HUES6 (cell line): ENCODE results near the gene NCF4.

ENCODE experiments used
- H3K27ac ChIP-seq: 2 replicates; pipeline ENCODE4 v1.7.0; 2013; ENCODE audit warnings: low read depth, mild to moderate bottlenecking, low read length, inconsistent platforms
- H3K27me3 ChIP-seq: 2 replicates; pipeline ENCODE4 v1.6.1; 2013; ENCODE audit warnings: low read length; ENCODE audit not compliant: control insufficient read depth, insufficient read depth
- H3K36me3 ChIP-seq: 2 replicates; pipeline ENCODE4 v1.6.1; 2013; ENCODE audit warnings: low read length; ENCODE audit not compliant: control insufficient read depth, insufficient read depth
- H3K4me1 ChIP-seq: 2 replicates; pipeline ENCODE4 v1.6.1; 2013; ENCODE audit warnings: low read length; ENCODE audit not compliant: control insufficient read depth, insufficient read depth
- H3K4me3 ChIP-seq: 2 replicates; pipeline ENCODE4 v1.5.1; 2013; ENCODE audit warnings: low read depth, low read length
- H3K9ac ChIP-seq: one replicate; pipeline ENCODE4 v1.6.1; 2013; ENCODE audit warnings: mild to moderate bottlenecking, low read length
- H3K9me3 ChIP-seq: 2 replicates; pipeline ENCODE4 v1.6.1; 2013; ENCODE audit warnings: low read depth, low read length; ENCODE audit not compliant: control insufficient read depth, insufficient read depth

The NCF4 gene

GRCh38 chr22:36912694-36913426, 52.1 kb downstream of the NCF4 start:
- peak overlapping the region; percentile 20; the same call in 1 of the 2 replicates for H3K4me3 ChIP-seq
- peaks cover 41% of the 10 kb centered on the region for H3K27me3 ChIP-seq

DNA sequence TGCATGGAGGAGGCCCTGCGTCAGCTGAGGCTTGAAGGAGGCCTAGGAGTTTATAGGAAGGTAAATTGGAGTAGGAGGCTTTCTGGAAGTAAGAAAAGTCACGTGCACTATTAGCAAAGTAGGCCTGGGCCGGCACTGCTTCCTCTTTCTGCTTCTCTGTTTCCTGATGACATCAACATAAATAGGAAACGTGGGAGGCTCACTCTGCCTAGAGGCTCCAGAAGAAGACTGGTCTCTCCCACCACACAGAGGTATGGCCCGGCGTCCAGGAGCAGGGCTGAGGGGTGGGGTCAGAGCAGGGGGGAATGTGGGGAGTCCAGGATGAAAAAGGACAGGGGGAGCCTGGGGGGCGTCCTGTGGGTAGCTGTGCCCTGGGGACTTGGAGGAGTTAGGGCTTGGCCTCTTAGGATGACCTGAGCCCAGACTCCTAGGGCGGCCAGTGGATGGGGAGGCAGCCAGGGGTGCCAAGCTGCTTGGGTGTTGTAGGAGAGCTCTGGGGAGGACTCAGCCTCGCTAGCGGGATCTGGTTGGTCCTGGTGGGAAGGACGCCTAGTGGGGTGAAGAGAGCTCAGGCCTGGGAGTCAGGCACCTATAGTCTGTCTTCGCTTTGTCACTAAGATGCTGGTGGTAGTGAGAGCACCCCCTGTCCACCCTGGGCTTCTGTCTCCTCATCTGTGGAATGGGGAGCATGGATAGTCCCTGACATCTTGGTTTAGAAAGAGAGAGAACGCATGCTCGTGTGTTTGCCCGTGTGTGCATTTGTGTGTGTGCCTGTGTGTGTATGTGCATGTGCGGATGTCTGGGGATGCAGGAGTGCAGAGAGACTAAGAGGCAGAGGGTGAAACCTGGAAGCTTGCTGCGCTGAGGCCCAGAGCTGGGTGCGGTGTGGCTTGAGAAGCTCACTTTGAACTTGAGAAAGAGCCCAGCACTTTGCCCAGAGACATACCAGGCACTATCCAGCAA, 52.9 kb downstream of the NCF4 start, which contains the start of gene CSF2RB:
Gene CSF2RB (plus strand): TSS at position 202 of the 963 bp plus-strand sequence. CDS start 8,580 bp downstream, outside the sequence.
- Histone ChIP-seq H3K9me3 (no peaks in the 10 kb centered on the region), H3K27me3 (peaks cover 41% of the 10 kb centered on the region), H3K36me3 (no peaks in the 10 kb centered on the region), H3K4me1 (peaks cover 31% of the 10 kb centered on the region), H3K27ac (no peak within 1 kb of the TSS), H3K9ac (peak within 1 kb of the TSS; percentile 24), H3K4me3 (peak within 1 kb of the TSS; percentile 20)

More at GRCh38 chr22:36912694-36913426, 52.1 kb downstream of the NCF4 start:
- Histone ChIP-seq H3K4me1 (peaks cover 31% of the 10 kb centered on the region), H3K36me3 (no peaks in the 10 kb centered on the region), H3K27ac (no peak overlapping the region), H3K9me3 (no peaks in the 10 kb centered on the region), H3K9ac (no peak overlapping the region)

- Histone ChIP-seq H3K27ac (no peak overlapping the region), H3K9ac (no peak overlapping the region), H3K9me3 (no peaks in the 10 kb centered on the region), H3K27me3 (peaks cover 41% of the 10 kb centered on the region), H3K4me1 (peaks cover 31% of the 10 kb centered on the region), H3K4me3 (no peak overlapping the region), H3K36me3 (no peaks in the 10 kb centered on the region)
Measured at GRCh38 chr22:36914390-36914752, 53.6 kb downstream of the NCF4 start.

- H3K36me3 ChIP-seq: no peaks in the 10 kb centered on the region
- H3K9ac ChIP-seq: no peak overlapping the region
- H3K27me3 ChIP-seq: peaks cover 28% of the 10 kb centered on the region
- H3K4me1 ChIP-seq: peaks cover 29% of the 10 kb centered on the region
- H3K9me3 ChIP-seq: no peaks in the 10 kb centered on the region
- no peak overlapping the region for H3K4me3 ChIP-seq
- no peak overlapping the region for H3K27ac ChIP-seq
Measured at GRCh38 chr22:36916034-36916433, 55.2 kb downstream of the NCF4 start.

- H3K9ac ChIP-seq: no peak overlapping the region
- H3K4me3 ChIP-seq: no peak overlapping the region
- H3K9me3 ChIP-seq: no peaks in the 10 kb centered on the region
- no peak overlapping the region for H3K27ac ChIP-seq
- H3K4me1 ChIP-seq: peaks cover 14% of the 10 kb centered on the region; the same call in 1 of the 2 replicates
- H3K36me3 ChIP-seq: no peaks in the 10 kb centered on the region
- H3K27me3 ChIP-seq: peaks cover 5% of the 10 kb centered on the region
Measured at GRCh38 chr22:36918586-36919284, 57.9 kb downstream of the NCF4 start.

- H3K27me3 ChIP-seq: no peaks in the 10 kb centered on the region
- H3K4me3 ChIP-seq: no peak overlapping the region
- H3K36me3 ChIP-seq: no peaks in the 10 kb centered on the region
- no peak overlapping the region for H3K9ac ChIP-seq
- no peaks in the 10 kb centered on the region for H3K9me3 ChIP-seq
- no peak overlapping the region for H3K27ac ChIP-seq
- H3K4me1 ChIP-seq: peaks cover 10% of the 10 kb centered on the region; the same call in 1 of the 2 replicates
Measured at GRCh38 chr22:36921309-36922104, 60.7 kb downstream of the NCF4 start.

DNA sequence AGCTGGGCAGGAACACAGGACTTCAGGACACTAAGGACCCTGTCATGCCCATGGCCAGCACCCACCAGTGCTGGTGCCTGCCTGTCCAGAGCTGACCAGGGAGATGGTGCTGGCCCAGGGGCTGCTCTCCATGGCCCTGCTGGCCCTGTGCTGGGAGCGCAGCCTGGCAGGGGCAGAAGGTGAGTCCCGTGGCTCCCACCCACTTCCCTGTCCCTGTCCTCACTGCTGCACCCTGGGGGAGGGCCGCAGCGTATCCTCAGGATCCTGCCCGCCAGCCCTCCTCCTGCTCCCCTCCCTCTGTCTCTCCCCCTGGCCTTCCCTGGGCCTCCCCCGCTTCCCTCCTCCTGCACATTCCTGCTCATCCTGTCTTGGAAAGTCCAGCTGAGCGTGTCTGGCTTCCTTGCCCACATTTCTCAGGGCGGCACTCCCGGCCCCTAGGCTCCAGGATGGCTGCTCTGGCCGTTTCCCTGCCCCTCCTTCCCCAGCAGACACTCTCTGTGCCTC, 61.4 kb downstream of the NCF4 start:
- H3K9ac ChIP-seq: no peak overlapping the region
- no peaks in the 10 kb centered on the region for H3K36me3 ChIP-seq
- no peaks in the 10 kb centered on the region for H3K27me3 ChIP-seq
- no peak overlapping the region for H3K4me3 ChIP-seq
- H3K9me3 ChIP-seq: no peaks in the 10 kb centered on the region
- no peak overlapping the region for H3K27ac ChIP-seq
- peaks cover 10% of the 10 kb centered on the region; the same call in 1 of the 2 replicates for H3K4me1 ChIP-seq

GRCh38 chr22:36922711-36923110, 61.9 kb downstream of the NCF4 start:
- no peaks in the 10 kb centered on the region for H3K9me3 ChIP-seq
- H3K36me3 ChIP-seq: no peaks in the 10 kb centered on the region
- peaks cover 10% of the 10 kb centered on the region; the same call in 1 of the 2 replicates for H3K4me1 ChIP-seq

DNA sequence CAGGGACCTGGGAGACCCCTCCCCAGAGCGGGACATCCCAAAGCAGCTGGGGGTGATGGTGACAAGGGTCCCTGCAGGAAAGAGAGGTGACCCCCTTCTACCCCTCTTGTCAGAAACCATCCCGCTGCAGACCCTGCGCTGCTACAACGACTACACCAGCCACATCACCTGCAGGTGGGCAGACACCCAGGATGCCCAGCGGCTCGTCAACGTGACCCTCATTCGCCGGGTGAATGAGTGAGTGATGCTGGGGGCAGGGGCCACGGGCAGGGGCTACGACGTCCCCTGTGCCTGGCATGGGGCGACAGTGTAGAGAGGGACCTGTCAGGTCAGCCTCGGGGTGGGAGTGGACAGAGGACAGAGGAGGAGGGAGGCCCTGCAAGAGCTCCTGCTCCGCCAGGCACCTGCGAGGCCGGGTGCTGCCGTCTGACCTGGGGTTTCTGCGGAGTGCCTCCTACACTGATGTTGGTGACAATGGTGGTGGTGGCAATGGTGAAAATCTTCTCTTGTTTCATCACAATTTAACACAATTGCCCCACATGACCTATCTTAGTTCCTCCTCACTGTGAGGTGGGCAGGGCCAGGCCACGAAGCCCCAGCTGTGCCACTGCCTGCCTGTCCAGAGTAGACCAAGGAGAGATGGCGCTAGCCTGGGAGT, 62.5 kb downstream of the NCF4 start:
- no peak overlapping the region for H3K9ac ChIP-seq
- H3K9me3 ChIP-seq: no peaks in the 10 kb centered on the region
- H3K36me3 ChIP-seq: no peaks in the 10 kb centered on the region
- peaks cover 10% of the 10 kb centered on the region; the same call in 1 of the 2 replicates for H3K4me1 ChIP-seq
- H3K4me3 ChIP-seq: no peak overlapping the region
- H3K27me3 ChIP-seq: peaks cover 6% of the 10 kb centered on the region; the same call in 1 of the 2 replicates
- no peak overlapping the region for H3K27ac ChIP-seq

More at GRCh38 chr22:36922711-36923110, 61.9 kb downstream of the NCF4 start:
- no peak overlapping the region for H3K27ac ChIP-seq
- no peak overlapping the region for H3K4me3 ChIP-seq
- peaks cover 2% of the 10 kb centered on the region; the same call in 1 of the 2 replicates for H3K27me3 ChIP-seq
- no peak overlapping the region for H3K9ac ChIP-seq
